GM23338 (cell line): ENCODE results near the gene ATP9B. TPM values are rescaled to one million over a fixed set of nuclear protein-coding genes. Genes with fewer than 3 reads are reported as not detected.
"Not testable (repeated sequence)": the region's sequence is repeated elsewhere in the genome, so short reads cannot be mapped to it uniquely, and the experiment has no call there.

ENCODE experiments used
- ATAC-seq: fragments of 200-7000 bp; cut with Tn5 transposase; 3 replicates; pipeline ENCODE4 v1.9.1; 2020
- DNase-seq: peaks from one replicate; pipeline ENCODE4 v3.0.0-alpha.2; 2015; ENCODE audit warnings: low spot score
- H2AFZ ChIP-seq: fragments of 200-600 bp; sonication (generic); 2 replicates; pipeline ENCODE4 v1.8.0; 2016; ENCODE audit warnings: antibody characterized with exemption, mild to moderate bottlenecking, moderate library complexity
- H3F3A ChIP-seq: fragments of 200-600 bp; sonication (generic); replicated peaks from 2 replicates; pipeline ENCODE4 v1.8.0; 2017; ENCODE audit warnings: antibody characterized with exemption, mixed run types, low read depth
- H3K27ac ChIP-seq: fragments of 200-600 bp; sonication (generic); 2 replicates; pipeline ENCODE4 v1.6.1; 2016; ENCODE audit warnings: low read depth
- H3K27me3 ChIP-seq: fragments of 200-600 bp; sonication (generic); 2 replicates; pipeline ENCODE4 v1.8.0; 2016; ENCODE audit warnings: mild to moderate bottlenecking, mixed run types, moderate library complexity; ENCODE audit not compliant: insufficient read depth
- H3K36me3 ChIP-seq: fragments of 200-600 bp; sonication (generic); 2 replicates; pipeline ENCODE4 v1.8.0; 2016; ENCODE audit warnings: mild to moderate bottlenecking; ENCODE audit not compliant: insufficient read depth
- H3K4me1 ChIP-seq: fragments of 200-600 bp; sonication (generic); 2 replicates; pipeline ENCODE4 v1.8.0; 2016; ENCODE audit warnings: mild to moderate bottlenecking, moderate library complexity; ENCODE audit not compliant: insufficient read depth
- H3K4me2 ChIP-seq: fragments of 200-600 bp; sonication (generic); 2 replicates; pipeline ENCODE4 v1.7.1; 2017; ENCODE audit warnings: mixed run types
- H3K4me3 ChIP-seq: fragments of 200-600 bp; sonication (generic); 2 replicates; pipeline ENCODE4 v1.6.1; 2016; ENCODE audit warnings: mixed run types
- H3K79me2 ChIP-seq: fragments of 200-600 bp; sonication (generic); replicated peaks from 2 replicates; pipeline ENCODE4 v1.8.0; 2017; ENCODE audit warnings: mild to moderate bottlenecking; ENCODE audit not compliant: insufficient read depth
- H3K9me2 ChIP-seq: fragments of 200-600 bp; sonication (generic); 2 replicates; pipeline ENCODE4 v1.8.0; 2017; ENCODE audit not compliant: insufficient read depth
- H4K20me1 ChIP-seq: fragments of 200-600 bp; sonication (generic); replicated peaks from 2 replicates; pipeline ENCODE4 v1.8.0; 2017; ENCODE audit warnings: mild to moderate bottlenecking; ENCODE audit not compliant: insufficient read depth
- H3K27ac Mint-ChIP-seq: 2 replicates; pipeline ENCODE4 v1.8.0; 2020; ENCODE audit warnings: inconsistent platforms, mild to moderate bottlenecking, moderate library complexity, mixed read lengths
- H3K27me3 Mint-ChIP-seq: 3 replicates; pipeline ENCODE4 v1.8.0; 2022; ENCODE audit warnings: low read depth, mild to moderate bottlenecking, moderate library complexity, mixed read lengths, inconsistent platforms; ENCODE audit not compliant: insufficient read depth, poor library complexity
- H3K36me3 Mint-ChIP-seq: 3 replicates; pipeline ENCODE4 v1.8.0; 2021; ENCODE audit warnings: low read depth, mild to moderate bottlenecking, inconsistent platforms, moderate library complexity, mixed read lengths
- H3K4me1 Mint-ChIP-seq: 3 replicates; pipeline ENCODE4 v1.8.0; 2020; ENCODE audit warnings: mild to moderate bottlenecking, inconsistent platforms, mixed read lengths
- H3K4me3 Mint-ChIP-seq: 3 replicates; pipeline ENCODE4 v1.8.0; 2021; ENCODE audit warnings: moderate library complexity, mild to moderate bottlenecking, inconsistent platforms, mixed read lengths
- H3K9me3 Mint-ChIP-seq: 3 replicates; pipeline ENCODE4 v1.8.0; 2020; ENCODE audit warnings: moderate library complexity, mild to moderate bottlenecking, inconsistent platforms, mixed read lengths
- CREB1 ChIP-seq: fragments of 250-450 bp; sonication (Bioruptor Pico); IDR thresholded peaks from 2 replicates; pipeline ENCODE4 v1.5.0; 2020; ENCODE audit warnings: low read depth, mild to moderate bottlenecking, moderate library complexity
- CTCF ChIP-seq, 2 experiments: fragments of 200-600 bp in 1 of 2; sonication (generic) in 1 of 2; conservative IDR thresholded peaks; 2 replicates each; pipeline versions ENCODE4 v1.5.1 to v1.6.1; 2016 to 2017; ENCODE audit warnings: antibody characterized with exemption in 2 of 2, low read depth in 2 of 2, mild to moderate bottlenecking in 2 of 2, moderate library complexity in 1 of 2
- ETS1 ChIP-seq: IDR thresholded peaks from 2 replicates; pipeline ENCODE4 v1.6.1; 2016; ENCODE audit warnings: antibody characterized with exemption
- EZH2 ChIP-seq: fragments of 200-600 bp; sonication (generic); IDR thresholded peaks from one replicate; pipeline ENCODE4 v1.8.0; 2017; ENCODE audit warnings: antibody characterized with exemption, mild to moderate bottlenecking, low read depth; ENCODE audit not compliant: unreplicated experiment
- EZH2phosphoT487 ChIP-seq: fragments of 200-600 bp; sonication (generic); IDR thresholded peaks from one replicate; pipeline ENCODE4 v1.8.1; 2018; ENCODE audit warnings: antibody characterized with exemption; ENCODE audit not compliant: unreplicated experiment
- JUNB ChIP-seq: IDR thresholded peaks from one replicate; pipeline ENCODE4 v1.6.1; 2016; ENCODE audit warnings: antibody characterized with exemption; ENCODE audit not compliant: unreplicated experiment
- NANOG ChIP-seq: IDR thresholded peaks from 2 replicates; pipeline ENCODE4 v1.6.1; 2016; ENCODE audit warnings: antibody characterized with exemption, borderline replicate concordance
- REST ChIP-seq: IDR thresholded peaks from one replicate; pipeline ENCODE4 v1.6.1; 2018; ENCODE audit warnings: antibody characterized with exemption; ENCODE audit not compliant: unreplicated experiment
- STAT1 ChIP-seq: IDR thresholded peaks from one replicate; pipeline ENCODE4 v1.6.1; 2016; ENCODE audit warnings: antibody characterized with exemption; ENCODE audit not compliant: unreplicated experiment
- ZNF114 ChIP-seq: fragments of 250-450 bp; sonication (Bioruptor Pico); IDR thresholded peaks from 2 replicates; pipeline ENCODE4 v1.5.0; 2020; ENCODE audit warnings: mild to moderate bottlenecking, moderate library complexity
- polyA plus RNA-seq: library from polyadenylated mRNA; unstranded; fragments of >200 nt; fragmentation: Nextera tagmentation; extraction: Ambion mirVana; gene quantifications from 2 replicates; pipeline ENCODE4 v1.2.1, GENCODE V29; 2016
- total RNA-seq: library from RNA; depleted of rRNA; stranded (reverse); fragments of >200 nt; shearing (Covaris generic); gene quantifications from 2 replicates; pipeline ENCODE4 v1.2.3, GENCODE V29; 2014

Gene ATP9B
- total and polyA plus RNA-seq, 2 experiments from 2014 or later: 14.2 to 25.6 TPM

- Histone ChIP-seq H3F3A (no peaks in the 10 kb centered on the region; the same call in 1 of the 2 replicates), H3K4me3 (no peak overlapping the region), H3K9me2 (no peaks in the 10 kb centered on the region), H2AFZ (no peak overlapping the region), H3K27ac (no peak overlapping the region), H4K20me1 (no peaks in the 10 kb centered on the region), H3K4me2 (no peak overlapping the region), H3K4me1 (no peaks in the 10 kb centered on the region), H3K27me3 (no peaks in the 10 kb centered on the region), H3K36me3 (no peaks in the 10 kb centered on the region), H3K79me2 (no peaks in the 10 kb centered on the region)
- H3K27me3 Mint-ChIP-seq: peaks cover 7% of the 10 kb centered on the region
- H3K4me1 Mint-ChIP-seq: no peaks in the 10 kb centered on the region; the same call in 1 of the 3 replicates
- TF ChIP-seq NANOG: no peak
- TF ChIP-seq STAT1: no peak
- no peak for TF ChIP-seq CREB1 (CRISPR knock-in tag)
- no peak for TF ChIP-seq EZH2
- TF ChIP-seq REST: no peak
- TF ChIP-seq ZNF114 (CRISPR knock-in tag): no peak
- TF ChIP-seq JUNB: no peak
- no peak for TF ChIP-seq CTCF (conservative IDR thresholded peaks at IDR 0.05; ENCODE audit: low read depth in 2 of 2)
- no peak for TF ChIP-seq ETS1
- TF ChIP-seq EZH2phosphoT487: no peak
- H3K9me3 Mint-ChIP-seq: peaks cover 13% of the 10 kb centered on the region
- ATAC-seq (no peak), DNase-seq (no peak)
- no peak overlapping the region for H3K27ac Mint-ChIP-seq
- no peak overlapping the region; the same call in 2 of the 3 replicates for H3K4me3 Mint-ChIP-seq
- H3K36me3 Mint-ChIP-seq: peaks cover 29% of the 10 kb centered on the region
These were observed 258.1 kb downstream of the ATP9B start for GRCh38 chr18:79327199-79327721.

- not testable (repeated sequence) for H3K4me3 ChIP-seq, H3K4me1 Mint-ChIP-seq, DNase-seq, H3K27ac Mint-ChIP-seq, H4K20me1 ChIP-seq, H3K4me3 Mint-ChIP-seq, H2AFZ ChIP-seq, H3K36me3 ChIP-seq, H3F3A ChIP-seq, H3K79me2 ChIP-seq, H3K4me2 ChIP-seq, ATAC-seq, H3K27ac ChIP-seq, H3K4me1 ChIP-seq, H3K27me3 ChIP-seq, H3K9me2 ChIP-seq
- Mint-ChIP-seq H3K36me3 (peaks cover 29% of the 10 kb centered on the region), H3K27me3 (peaks cover 11% of the 10 kb centered on the region), H3K9me3 (peaks cover 13% of the 10 kb centered on the region)
These were observed 258.7 kb downstream of the ATP9B start for GRCh38 chr18:79327915-79328314.
